Esophagus (tissue), 2 donors: Measurements from ENCODE around the gene MCM5. TPM values are rescaled to one million over a fixed set of nuclear protein-coding genes. Genes with fewer than 3 reads are reported as not detected.

Experiments used
- polyA plus RNA-seq, 2 donors: library from polyadenylated mRNA; stranded (reverse); fragments of 200-250 nt; gene quantifications; one replicate each; pipeline ENCODE4 v1.2.3, GENCODE V29; 2013
- donor health status: healthy with polysubstance abuse.
- donor health status: Bipolar disorder and iron deficiency.

MCM5 gene
- polyA plus RNA-seq, 2 donors: 21.4 to 33.8 TPM

Other genes starting within 250 kb of the MCM5 start
- gene HMGXB4, start 142.6 kb upstream of the MCM5 start, polyA plus RNA-seq: 1 to 10 TPM; 6.8 to 7.1 TPM
- 10 to 100 TPM; 86.4 to 88.0 TPM for gene TOM1, start 100.2 kb upstream of the MCM5 start, polyA plus RNA-seq
- 10 to 100 TPM; 46.6 to 74.0 TPM for gene HMOX1, start 19.0 kb upstream of the MCM5 start, polyA plus RNA-seq
- under 1 TPM; 0.49 to 0.64 TPM for gene RASD2, start 140.7 kb downstream of the MCM5 start, polyA plus RNA-seq
- 1 to 10 TPM; 2.5 to 5.1 TPM for gene MB, start 217.2 kb downstream of the MCM5 start, polyA plus RNA-seq
- 1 to 10 TPM; 2.8 to 3.8 TPM for gene APOL6, start 248.3 kb downstream of the MCM5 start, polyA plus RNA-seq